BLaER1 (cell line): ENCODE results near the gene TMEM150A.

Experiments used
- H3K27ac ChIP-seq: shearing (Covaris generic); formaldehyde crosslinking; 2 replicates; pipeline ENCODE4 v1.8.1; 2022
- H3K27me3 ChIP-seq: shearing (Covaris generic); formaldehyde crosslinking; 2 replicates; pipeline ENCODE4 v1.8.1; 2022
- H3K36me3 ChIP-seq: shearing (Covaris generic); formaldehyde crosslinking; 2 replicates; pipeline ENCODE4 v1.8.1; 2022
- H3K4me1 ChIP-seq: shearing (Covaris generic); formaldehyde crosslinking; 2 replicates; pipeline ENCODE4 v1.8.1; 2022
- H3K4me2 ChIP-seq: shearing (Covaris generic); formaldehyde crosslinking; 2 replicates; pipeline ENCODE4 v1.8.1; 2022
- H3K4me3 ChIP-seq: shearing (Covaris generic); formaldehyde crosslinking; 2 replicates; pipeline ENCODE4 v1.8.1; 2022
- H3K9ac ChIP-seq: shearing (Covaris generic); formaldehyde crosslinking; 2 replicates; pipeline ENCODE4 v1.8.1; 2022
- H3K9me3 ChIP-seq: shearing (Covaris generic); formaldehyde crosslinking; 2 replicates; pipeline ENCODE4 v1.8.1; 2022
- H4K20me1 ChIP-seq: shearing (Covaris generic); formaldehyde crosslinking; 2 replicates; pipeline ENCODE4 v1.8.1; 2022
- Cebpa-rat ChIP-seq: shearing (Covaris generic); IDR thresholded peaks from 2 replicates; pipeline ENCODE4 v1.8.1; 2022

Gene TMEM150A

GRCh38 chr2:85558160-85558559 lies 44.3 kb downstream of the TMEM150A start:
- H3K36me3 ChIP-seq, result peaks cover 67% of the 10 kb centered on the region
- TF ChIP-seq Cebpa-rat, result no peak
- H3K9me3 ChIP-seq, result no peaks in the 10 kb centered on the region
- H3K4me2 ChIP-seq, result no peak overlapping the region
- H3K27ac ChIP-seq, result no peak overlapping the region
- no peak overlapping the region for H3K9ac ChIP-seq
- no peaks in the 10 kb centered on the region for H3K27me3 ChIP-seq
- H4K20me1 ChIP-seq, result peaks cover 37% of the 10 kb centered on the region; the same call in 1 of the 2 replicates
- H3K4me1 ChIP-seq, result peaks cover 25% of the 10 kb centered on the region
- H3K4me3 ChIP-seq, result no peak overlapping the region

- no peaks in the 10 kb centered on the region for H3K9me3 ChIP-seq
- no peak overlapping the region for H3K9ac ChIP-seq
- peaks cover 22% of the 10 kb centered on the region for H3K4me1 ChIP-seq
- peaks cover 37% of the 10 kb centered on the region; the same call in 1 of the 2 replicates for H4K20me1 ChIP-seq
- H3K27me3 ChIP-seq, result no peaks in the 10 kb centered on the region
- H3K27ac ChIP-seq, result no peak overlapping the region
- H3K4me3 ChIP-seq, result no peak overlapping the region
- TF ChIP-seq Cebpa-rat, result no peak
- no peak overlapping the region for H3K4me2 ChIP-seq
- H3K36me3 ChIP-seq, result peaks cover 77% of the 10 kb centered on the region
Measured at GRCh38 chr2:85557130-85557529, 45.4 kb downstream of the TMEM150A start.

- Histone ChIP-seq H3K4me1 (peaks cover 26% of the 10 kb centered on the region), H3K36me3 (peaks cover 95% of the 10 kb centered on the region), H3K9me3 (no peaks in the 10 kb centered on the region), H4K20me1 (peaks cover 29% of the 10 kb centered on the region; the same call in 1 of the 2 replicates), H3K9ac (0 out of 2 replicates have a peak overlapping the region, but pooled peaks have one; percentile 48), H3K4me2 (no peak overlapping the region), H3K4me3 (no peak overlapping the region), H3K27ac (no peak overlapping the region), H3K27me3 (no peaks in the 10 kb centered on the region)
- no peak for TF ChIP-seq Cebpa-rat
Measured at GRCh38 chr2:85554980-85555612, 47.4 kb downstream of the TMEM150A start.

GRCh38 chr2:85553184-85553583 lies 49.3 kb downstream of the TMEM150A start:
- Histone ChIP-seq H3K9me3 (no peaks in the 10 kb centered on the region), H3K36me3 (peaks cover 95% of the 10 kb centered on the region)

GRCh38 chr2:85551698-85552678 lies 50.5 kb downstream of the TMEM150A start:
- Histone ChIP-seq H3K4me1 (peaks cover 21% of the 10 kb centered on the region), H3K27me3 (no peaks in the 10 kb centered on the region), H4K20me1 (peaks cover 14% of the 10 kb centered on the region), H3K4me2 (no peak overlapping the region), H3K36me3 (peaks cover 87% of the 10 kb centered on the region), H3K27ac (no peak overlapping the region), H3K4me3 (no peak overlapping the region), H3K9me3 (no peaks in the 10 kb centered on the region), H3K9ac (no peak overlapping the region)
- TF ChIP-seq Cebpa-rat, result no peak

More at GRCh38 chr2:85553184-85553583, 49.3 kb downstream of the TMEM150A start:
- Histone ChIP-seq H3K4me1 (peaks cover 21% of the 10 kb centered on the region), H3K4me3 (no peak overlapping the region), H3K27me3 (no peaks in the 10 kb centered on the region), H3K9ac (no peak overlapping the region), H4K20me1 (peaks cover 16% of the 10 kb centered on the region; the same call in 1 of the 2 replicates), H3K4me2 (no peak overlapping the region), H3K27ac (no peak overlapping the region)
- no peak for TF ChIP-seq Cebpa-rat

GRCh38 chr2:85550486-85550885 lies 52.0 kb downstream of the TMEM150A start:
- TF ChIP-seq Cebpa-rat, result no peak
- H3K4me2 ChIP-seq, result peak overlapping the region; percentile 26; the same call in 1 of the 2 replicates
- no peaks in the 10 kb centered on the region for H3K9me3 ChIP-seq
- no peak overlapping the region for H3K27ac ChIP-seq
- peaks cover 87% of the 10 kb centered on the region for H3K36me3 ChIP-seq
- H3K9ac ChIP-seq, result peak overlapping the region; percentile 44; the same call in 1 of the 2 replicates
- H3K4me1 ChIP-seq, result peaks cover 21% of the 10 kb centered on the region
- H4K20me1 ChIP-seq, result peaks cover 25% of the 10 kb centered on the region
- no peaks in the 10 kb centered on the region for H3K27me3 ChIP-seq
- no peak overlapping the region for H3K4me3 ChIP-seq

GRCh38 chr2:85549826-85550225 lies 52.7 kb downstream of the TMEM150A start:
- H3K36me3 ChIP-seq, result peaks cover 87% of the 10 kb centered on the region
- no peak overlapping the region for H3K27ac ChIP-seq
- H3K4me3 ChIP-seq, result no peak overlapping the region
- TF ChIP-seq Cebpa-rat, result no peak
- peaks cover 32% of the 10 kb centered on the region for H4K20me1 ChIP-seq
- H3K4me2 ChIP-seq, result peak overlapping the region; percentile 26; the same call in 1 of the 2 replicates
- H3K4me1 ChIP-seq, result peaks cover 21% of the 10 kb centered on the region
- H3K9me3 ChIP-seq, result no peaks in the 10 kb centered on the region
- H3K27me3 ChIP-seq, result no peaks in the 10 kb centered on the region
- peak overlapping the region; percentile 44; the same call in 1 of the 2 replicates for H3K9ac ChIP-seq

GRCh38 chr2:85549095-85549494 lies 53.4 kb downstream of the TMEM150A start:
- peaks cover 87% of the 10 kb centered on the region for H3K36me3 ChIP-seq

GRCh38 chr2:85548608-85548900 lies 53.9 kb downstream of the TMEM150A start:
- peaks cover 87% of the 10 kb centered on the region for H3K36me3 ChIP-seq
- H3K4me3 ChIP-seq, result no peak overlapping the region
- peaks cover 44% of the 10 kb centered on the region for H4K20me1 ChIP-seq
- H3K4me1 ChIP-seq, result peaks cover 22% of the 10 kb centered on the region
- H3K27me3 ChIP-seq, result no peaks in the 10 kb centered on the region
- H3K27ac ChIP-seq, result no peak overlapping the region
- H3K9me3 ChIP-seq, result no peaks in the 10 kb centered on the region
- no peak overlapping the region for H3K9ac ChIP-seq
- no peak overlapping the region for H3K4me2 ChIP-seq
- TF ChIP-seq Cebpa-rat, result no peak

More at GRCh38 chr2:85549095-85549494, 53.4 kb downstream of the TMEM150A start:
- Histone ChIP-seq H3K9ac (no peak overlapping the region), H3K4me1 (peaks cover 21% of the 10 kb centered on the region), H3K4me2 (no peak overlapping the region), H3K4me3 (no peak overlapping the region), H3K27ac (no peak overlapping the region), H4K20me1 (peaks cover 39% of the 10 kb centered on the region), H3K9me3 (no peaks in the 10 kb centered on the region), H3K27me3 (no peaks in the 10 kb centered on the region)
- no peak for TF ChIP-seq Cebpa-rat
